ENCODE results near the gene GNE. TPM values are rescaled to one million over a fixed set of nuclear protein-coding genes. Genes with fewer than 3 reads are reported as not detected.

Gene GNE
- total and polyA plus RNA-seq, 10 of the 15 experiments (the other 5 are each of a cell fraction or from before 2014, with no cell fraction given): 4.1 to 13.6 (median 10.7) TPM

DNA sequence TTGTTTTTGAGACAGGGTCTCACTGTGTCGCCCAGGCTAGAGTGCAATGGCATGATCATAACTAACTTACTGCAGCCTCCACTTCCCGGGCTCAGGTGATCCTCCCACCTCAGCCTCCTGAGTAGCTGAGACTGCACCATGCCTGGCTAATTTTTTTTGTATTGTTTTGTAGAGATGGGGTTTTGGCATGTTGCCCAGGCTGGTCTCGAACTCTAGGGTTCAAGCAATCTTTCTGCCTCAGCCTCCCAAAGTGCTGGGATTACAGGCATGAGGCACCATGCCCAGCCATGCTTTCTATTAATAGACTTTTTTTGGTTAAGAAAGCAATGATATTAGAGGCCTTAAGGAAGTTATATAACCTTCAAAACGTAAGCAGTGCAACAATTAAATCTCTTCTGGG is 44.3 kb downstream of the GNE start:
- H3K4me1 ChIP-seq (ENCODE audit: control insufficient read depth, insufficient read depth, low read length): no peaks in the 10 kb centered on the region
- FAIRE-seq (no peak), ATAC-seq (no peak), DNase-seq (ENCODE audit: low read depth, low spot score) (no peak)
- H3K27me3 ChIP-seq (replicated peaks in 1 of 2; ENCODE audit: control insufficient read depth in 2 of 2, insufficient read depth in 2 of 2, low read length in 1 of 2): no peaks in the 10 kb centered on the region
- no peak overlapping the region for H3K27ac ChIP-seq (ENCODE audit: control insufficient read depth, insufficient read depth)
- ChIA-PET RAD21 (ENCODE audit: unreplicated experiment) (no interaction called here), CTCF (no interaction called here), POLR2A (no interaction called here), SMC1A (ENCODE audit: uncharacterized antibody, unreplicated experiment) (interaction anchor here (0.7 kb wide), 1 partner anchor 130 kb away, joined by 3 read pairs; no protein-coding TSS in a partner anchor)
- no TSS peak for BruUV-seq (replicated peaks)
- WGBS (ENCODE audit: insufficient coverage, insufficient replicate concordance, low lambda C conversion rate, missing lambda C conversion rate): 86% methylated on average over 4 of the region's 4 CpGs
- H3K36me3 ChIP-seq (ENCODE audit: control insufficient read depth in 2 of 2, insufficient read depth in 2 of 2, low read length in 1 of 2): peaks cover 17 to 41% of the 10 kb centered on the region in 2 experiments
- TF ChIP-seq EGR1 (IDR thresholded peaks at IDR 0.05; ENCODE audit: borderline replicate concordance in 1 of 2, low read depth in 2 of 2, low read length in 2 of 2) (no peak), EED (IDR thresholded peaks at IDR 0.05; ENCODE audit: low read depth) (no peak), NFXL1 (IDR thresholded peaks at IDR 0.05; ENCODE audit: borderline replicate concordance) (no peak), RFX5 (IDR thresholded peaks at IDR 0.05; ENCODE audit: low read depth, low read length) (no peak), TBL1XR1 (IDR thresholded peaks at IDR 0.05; ENCODE audit: low read depth, low read length) (no peak), CHD1 (IDR thresholded peaks at IDR 0.05; ENCODE audit: low read depth, low read length) (no peak), EP300 (IDR thresholded peaks at IDR 0.05; ENCODE audit: borderline replicate concordance in 1 of 2, control insufficient read depth in 1 of 2, low read depth in 2 of 2, low read length in 2 of 2) (no peak), KLF5 (IDR thresholded peaks at IDR 0.05; ENCODE audit: partially characterized antibody) (no peak), IKZF1 (conservative IDR thresholded peaks at IDR 0.05) (no peak), SMAD1 (IDR thresholded peaks at IDR 0.05; ENCODE audit: low read depth, partially characterized antibody) (no peak), ZSCAN29 (IDR thresholded peaks at IDR 0.05) (no peak), FOXK2 (IDR thresholded peaks at IDR 0.05) (no peak), BACH1 (IDR thresholded peaks at IDR 0.05; ENCODE audit: borderline replicate concordance) (no peak)
- TF ChIP-seq, protein P1, sequence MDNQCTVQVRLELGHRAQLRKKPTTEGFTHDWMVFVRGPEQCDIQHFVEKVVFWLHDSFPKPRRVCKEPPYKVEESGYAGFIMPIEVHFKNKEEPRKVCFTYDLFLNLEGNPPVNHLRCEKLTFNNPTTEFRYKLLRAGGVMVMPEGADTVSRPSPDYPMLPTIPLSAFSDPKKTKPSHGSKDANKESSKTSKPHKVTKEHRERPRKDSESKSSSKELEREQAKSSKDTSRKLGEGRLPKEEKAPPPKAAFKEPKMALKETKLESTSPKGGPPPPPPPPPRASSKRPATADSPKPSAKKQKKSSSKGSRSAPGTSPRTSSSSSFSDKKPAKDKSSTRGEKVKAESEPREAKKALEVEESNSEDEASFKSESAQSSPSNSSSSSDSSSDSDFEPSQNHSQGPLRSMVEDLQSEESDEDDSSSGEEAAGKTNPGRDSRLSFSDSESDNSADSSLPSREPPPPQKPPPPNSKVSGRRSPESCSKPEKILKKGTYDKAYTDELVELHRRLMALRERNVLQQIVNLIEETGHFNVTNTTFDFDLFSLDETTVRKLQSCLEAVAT (IDR thresholded peaks at IDR 0.05): no peak
- TF ChIP-seq, protein P2, sequence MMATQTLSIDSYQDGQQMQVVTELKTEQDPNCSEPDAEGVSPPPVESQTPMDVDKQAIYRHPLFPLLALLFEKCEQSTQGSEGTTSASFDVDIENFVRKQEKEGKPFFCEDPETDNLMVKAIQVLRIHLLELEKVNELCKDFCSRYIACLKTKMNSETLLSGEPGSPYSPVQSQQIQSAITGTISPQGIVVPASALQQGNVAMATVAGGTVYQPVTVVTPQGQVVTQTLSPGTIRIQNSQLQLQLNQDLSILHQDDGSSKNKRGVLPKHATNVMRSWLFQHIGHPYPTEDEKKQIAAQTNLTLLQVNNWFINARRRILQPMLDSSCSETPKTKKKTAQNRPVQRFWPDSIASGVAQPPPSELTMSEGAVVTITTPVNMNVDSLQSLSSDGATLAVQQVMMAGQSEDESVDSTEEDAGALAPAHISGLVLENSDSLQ (IDR thresholded peaks at IDR 0.05): no peak
- H3K4me2 ChIP-seq (ENCODE audit: control insufficient read depth, insufficient read depth): no peak overlapping the region
- H3K9me3 ChIP-seq (replicated peaks; ENCODE audit: control insufficient read depth, insufficient read depth, low read length): no peaks in the 10 kb centered on the region
- in situ Hi-C loops (cut with MboI): no loop called here
- no peak overlapping the region for H3K9ac ChIP-seq (ENCODE audit: control insufficient read depth, insufficient read depth, low read length)
- no peak overlapping the region for H3K4me3 ChIP-seq
- intact Hi-C loops (cut with micrococcal nuclease; ENCODE audit: unreplicated experiment): no loop called here
- H2AFZ ChIP-seq (ENCODE audit: control insufficient read depth, low read depth, low read length): no peak overlapping the region
- H3K79me2 ChIP-seq (ENCODE audit: control insufficient read depth, insufficient read depth, low read length): 0 out of 2 replicates have a peak, but pooled peaks cover 1% of the 10 kb centered on the region
- peaks cover 12% of the 10 kb centered on the region; the same call in 1 of the 2 replicates for H4K20me1 ChIP-seq (ENCODE audit: control insufficient read depth, insufficient read depth)

Data from GM12878 (cell line).